ENCODE results near the gene ACTA1. TPM values are rescaled to one million over a fixed set of nuclear protein-coding genes. Genes with fewer than 3 reads are reported as not detected.
"Not testable (repeated sequence)": the region's sequence is repeated elsewhere in the genome, so short reads cannot be mapped to it uniquely, and the experiment has no call there.

ACTA1 gene
- total and polyA plus RNA-seq, 10 of the 15 experiments (the other 5 are each of a cell fraction or from before 2014, with no cell fraction given), result 0.05 to 0.35 (median 0.12) TPM; not detected in 7

DNA sequence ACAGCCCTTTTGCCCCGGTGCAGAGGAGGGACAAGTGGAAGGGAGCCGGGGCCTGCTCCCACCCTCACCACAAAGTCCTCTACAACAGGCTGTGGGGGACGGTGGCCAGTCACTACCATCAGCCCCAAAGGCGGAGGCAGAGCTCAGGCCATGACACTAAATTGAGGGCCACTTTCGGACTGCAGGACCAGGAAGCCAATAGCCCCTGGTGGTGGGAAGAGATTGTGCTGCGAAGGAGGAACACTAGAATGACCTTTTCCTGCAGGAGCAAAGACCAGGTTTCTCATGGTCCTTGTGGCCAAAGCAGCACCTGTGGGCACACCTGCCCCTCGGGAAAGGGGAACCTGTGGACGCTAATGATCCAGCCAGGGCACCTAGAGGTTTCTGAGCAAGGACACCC is 30.3 kb downstream of the ACTA1 start (continued):
- TF ChIP-seq POLR2AphosphoS5 (IDR thresholded peaks at IDR 0.05; ENCODE audit: low read length) (no peak), MTA3 (IDR thresholded peaks at IDR 0.05; ENCODE audit: borderline replicate concordance, low read length) (no peak), CHD2 (IDR thresholded peaks at IDR 0.05; ENCODE audit: borderline replicate concordance, low read depth, low read length) (no peak), SREBF2 (IDR thresholded peaks at IDR 0.05; ENCODE audit: low read length) (no peak)

DNA sequence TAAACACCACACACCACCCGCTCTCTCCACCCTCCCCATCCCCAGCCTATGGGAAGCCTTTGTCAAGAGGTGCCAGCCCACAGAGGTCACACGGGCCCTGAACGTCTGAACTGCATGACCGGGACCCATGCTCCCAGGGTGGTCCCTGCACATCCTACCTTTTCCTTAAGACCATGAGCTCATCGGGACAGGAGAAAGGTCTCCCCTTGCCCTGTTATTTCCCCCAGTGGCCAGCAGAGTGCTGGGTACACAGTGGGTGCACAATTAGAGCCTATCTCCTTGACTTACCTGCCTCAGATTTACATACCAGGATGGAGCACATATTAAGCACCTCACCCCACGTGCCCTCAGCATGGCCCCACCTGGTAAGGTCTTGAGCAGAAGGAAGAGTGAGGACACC is 30.9 kb downstream of the ACTA1 start:
- DNase-seq (ENCODE audit: low read depth, low spot score), result no peak
- Histone ChIP-seq H3K27me3 (replicated peaks in 1 of 2; ENCODE audit: control insufficient read depth in 2 of 2, insufficient read depth in 2 of 2, low read length in 1 of 2) (peaks cover 9 to 13% of the 10 kb centered on the region in 2 experiments), H3K4me3 (no peak overlapping the region), H3K4me1 (ENCODE audit: control insufficient read depth, insufficient read depth, low read length) (no peaks in the 10 kb centered on the region), H3K79me2 (ENCODE audit: control insufficient read depth, insufficient read depth, low read length) (no peaks in the 10 kb centered on the region), H3K9me3 (replicated peaks; ENCODE audit: control insufficient read depth, insufficient read depth, low read length) (no peaks in the 10 kb centered on the region), H2AFZ (ENCODE audit: control insufficient read depth, low read depth, low read length) (no peak overlapping the region), H3K9ac (ENCODE audit: control insufficient read depth, insufficient read depth, low read length) (no peak overlapping the region), H3K36me3 (ENCODE audit: control insufficient read depth in 2 of 2, insufficient read depth in 2 of 2, low read length in 1 of 2) (no peaks in the 10 kb centered on the region), H3K4me2 (ENCODE audit: control insufficient read depth, insufficient read depth) (no peak overlapping the region), H4K20me1 (ENCODE audit: control insufficient read depth, insufficient read depth) (no peaks in the 10 kb centered on the region), H3K27ac (ENCODE audit: control insufficient read depth, insufficient read depth) (no peak overlapping the region)
- RAD21 ChIA-PET (ENCODE audit: unreplicated experiment), result no interaction called here
- CTCF ChIA-PET, result no interaction called here
- ATAC-seq, result no peak
- BruUV-seq (replicated peaks), result no TSS peak
- in situ Hi-C loops (cut with MboI) (no loop called here), intact Hi-C loops (cut with micrococcal nuclease; ENCODE audit: unreplicated experiment) (no loop called here)
- SMC1A ChIA-PET (ENCODE audit: uncharacterized antibody, unreplicated experiment), result no interaction called here
- POLR2A ChIA-PET, result interaction anchor here (0.7 kb wide), 1 partner anchor 33 kb away, joined by 3 read pairs; no protein-coding TSS in a partner anchor
- TF ChIP-seq ZBED1 (IDR thresholded peaks at IDR 0.05; ENCODE audit: borderline replicate concordance) (no peak), RAD21 (IDR thresholded peaks at IDR 0.05; ENCODE audit: insufficient read depth, low read depth, low read length) (no peak), NR2F1 (conservative IDR thresholded peaks at IDR 0.05) (no peak), SMAD1 (IDR thresholded peaks at IDR 0.05; ENCODE audit: low read depth, partially characterized antibody) (no peak), POU2F2 (IDR thresholded peaks at IDR 0.05; ENCODE audit: borderline replicate concordance, low read depth, low read length) (no peak), ATF2 (IDR thresholded peaks at IDR 0.05; ENCODE audit: low read length) (no peak), NFYB (IDR thresholded peaks at IDR 0.05; ENCODE audit: insufficient read depth, low read depth, low read length) (no peak)
- TF ChIP-seq, protein P1, sequence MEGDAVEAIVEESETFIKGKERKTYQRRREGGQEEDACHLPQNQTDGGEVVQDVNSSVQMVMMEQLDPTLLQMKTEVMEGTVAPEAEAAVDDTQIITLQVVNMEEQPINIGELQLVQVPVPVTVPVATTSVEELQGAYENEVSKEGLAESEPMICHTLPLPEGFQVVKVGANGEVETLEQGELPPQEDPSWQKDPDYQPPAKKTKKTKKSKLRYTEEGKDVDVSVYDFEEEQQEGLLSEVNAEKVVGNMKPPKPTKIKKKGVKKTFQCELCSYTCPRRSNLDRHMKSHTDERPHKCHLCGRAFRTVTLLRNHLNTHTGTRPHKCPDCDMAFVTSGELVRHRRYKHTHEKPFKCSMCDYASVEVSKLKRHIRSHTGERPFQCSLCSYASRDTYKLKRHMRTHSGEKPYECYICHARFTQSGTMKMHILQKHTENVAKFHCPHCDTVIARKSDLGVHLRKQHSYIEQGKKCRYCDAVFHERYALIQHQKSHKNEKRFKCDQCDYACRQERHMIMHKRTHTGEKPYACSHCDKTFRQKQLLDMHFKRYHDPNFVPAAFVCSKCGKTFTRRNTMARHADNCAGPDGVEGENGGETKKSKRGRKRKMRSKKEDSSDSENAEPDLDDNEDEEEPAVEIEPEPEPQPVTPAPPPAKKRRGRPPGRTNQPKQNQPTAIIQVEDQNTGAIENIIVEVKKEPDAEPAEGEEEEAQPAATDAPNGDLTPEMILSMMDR (IDR thresholded peaks at IDR 0.05 in 2 of 3, conservative IDR thresholded peaks at IDR 0.05 in 1 of 3; ENCODE audit: control insufficient read depth in 2 of 3, extremely low read depth in 1 of 3, insufficient read depth in 1 of 3, low read depth in 3 of 3, low read length in 3 of 3), result 0 out of 6 replicates have a peak, but pooled peaks of 1 of the 3 experiments have one; percentile 8
- WGBS (ENCODE audit: insufficient coverage, insufficient replicate concordance, low lambda C conversion rate, missing lambda C conversion rate), result 48% methylated on average over 6 of the region's 6 CpGs
- no peak for FAIRE-seq

DNA sequence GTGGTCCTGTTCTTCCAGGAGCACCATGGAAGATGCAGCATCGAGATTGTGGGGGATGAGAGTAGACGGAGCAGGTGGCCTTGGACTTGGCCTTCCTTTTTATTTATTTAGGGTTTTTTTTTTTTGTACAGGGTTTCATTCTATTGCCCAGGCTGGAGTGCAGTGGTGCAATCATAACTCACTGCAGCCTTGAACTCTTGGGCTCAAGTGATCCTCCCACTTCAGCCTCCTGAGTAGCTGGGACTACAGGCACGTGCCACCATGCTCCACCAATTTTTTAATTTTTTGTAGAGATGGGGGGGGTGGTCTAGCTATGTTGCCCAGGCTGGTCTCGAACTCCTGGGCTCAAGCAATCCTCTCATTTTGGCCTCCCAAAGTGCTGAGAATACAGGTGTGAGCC is 31.6 kb downstream of the ACTA1 start:
- RAD21 ChIA-PET (ENCODE audit: unreplicated experiment); DNase-seq (ENCODE audit: low read depth, low spot score); H3K36me3 ChIP-seq (ENCODE audit: control insufficient read depth in 2 of 2, insufficient read depth in 2 of 2, low read length in 1 of 2); H2AFZ ChIP-seq (ENCODE audit: control insufficient read depth, low read depth, low read length); H4K20me1 ChIP-seq (ENCODE audit: control insufficient read depth, insufficient read depth); SMC1A ChIA-PET (ENCODE audit: uncharacterized antibody, unreplicated experiment); H3K79me2 ChIP-seq (ENCODE audit: control insufficient read depth, insufficient read depth, low read length); intact Hi-C loops (cut with micrococcal nuclease; ENCODE audit: unreplicated experiment); CTCF ChIA-PET; H3K9me3 ChIP-seq (replicated peaks; ENCODE audit: control insufficient read depth, insufficient read depth, low read length); H3K27ac ChIP-seq (ENCODE audit: control insufficient read depth, insufficient read depth); ATAC-seq; H3K4me3 ChIP-seq; FAIRE-seq; H3K4me2 ChIP-seq (ENCODE audit: control insufficient read depth, insufficient read depth); in situ Hi-C loops (cut with MboI); BruUV-seq (replicated peaks); H3K9ac ChIP-seq (ENCODE audit: control insufficient read depth, insufficient read depth, low read length); H3K4me1 ChIP-seq (ENCODE audit: control insufficient read depth, insufficient read depth, low read length): not testable (repeated sequence)
- POLR2A ChIA-PET, result interaction anchor here (0.7 kb wide), 1 partner anchor 33 kb away, joined by 3 read pairs; no protein-coding TSS in a partner anchor
- WGBS (ENCODE audit: insufficient coverage, insufficient replicate concordance, low lambda C conversion rate, missing lambda C conversion rate), result 5% methylated on average over 4 of the region's 4 CpGs
- peaks cover 6 to 11% of the 10 kb centered on the region in 2 experiments for H3K27me3 ChIP-seq (replicated peaks in 1 of 2; ENCODE audit: control insufficient read depth in 2 of 2, insufficient read depth in 2 of 2, low read length in 1 of 2)

Measured in GM12878 (cell line).